Lower leg skin (tissue), 4 donors: ENCODE data around the gene FOXP3. TPM values are rescaled to one million over a fixed set of nuclear protein-coding genes. Genes with fewer than 3 reads are reported as not detected.
A peak's percentile ranks its signal among the peaks of the same experiment; 100 is the strongest.

Experiments used
- DNase-seq, 2 donors: peaks; one replicate each; pipeline ENCODE4 v3.0.0-alpha.2; 2019; ENCODE audit warnings: low spot score in 2 of 2
- H3K4me3 ChIP-seq: fragments of 200-600 bp; sonication (generic); 2 replicates; pipeline ENCODE4 v1.5.1; 2017; ENCODE audit warnings: mild to moderate bottlenecking, low read depth; ENCODE audit not compliant: poor library complexity, severe bottlenecking
- CTCF ChIP-seq, 3 donors: fragments of 450-650 bp; IDR thresholded peaks; one replicate each; pipeline ENCODE4 v1.5.1; 2016; ENCODE audit warnings: antibody characterized with exemption in 3 of 3, mild to moderate bottlenecking in 3 of 3, moderate library complexity in 2 of 3
- POLR2A ChIP-seq, 2 donors: fragments of 450-650 bp; IDR thresholded peaks; one replicate each; pipeline ENCODE4 v1.6.1; 2016 to 2017; ENCODE audit warnings: antibody characterized with exemption in 2 of 2, mild to moderate bottlenecking in 1 of 2, moderate library complexity in 1 of 2
- WGBS, 2 donors: methylation state at CpG; one replicate each; pipeline ENCODE4 v1.1.5; 2018; 5-methylcytosine and 5-hydroxymethylcytosine counted together
- intact Hi-C: fragments of 100-400 bp; cut with DNase I; formaldehyde crosslinking; loops from one replicate; pipeline ENCODE4 v1.15.0; 2023; ENCODE audit warnings: low total_unique reads
- total RNA-seq, 4 donors: library from RNA; depleted of rRNA; stranded (reverse); fragments of >200 nt; gene quantifications; one replicate each; pipeline ENCODE4 v1.1.0, GENCODE V29; 2016

Gene FOXP3
- total RNA-seq, 4 donors from 2014 or later, result 0.69 to 1.1 (median 0.92) TPM

GRCh38 chrX:49277535-49277830 lies 13.0 kb upstream of the FOXP3 start:
- intact Hi-C loops, result no loop called here
- DNase-seq, result no peak
- no peak overlapping the region for H3K4me3 ChIP-seq
- TF ChIP-seq CTCF (IDR thresholded peaks at IDR 0.05), result no peak
- TF ChIP-seq POLR2A (IDR thresholded peaks at IDR 0.05), result no peak
- 58 to 63% methylated on average over 3 of the region's 3 CpGs for WGBS, 2 donors

GRCh38 chrX:49276671-49277534 lies 12.4 kb upstream of the FOXP3 start:
- WGBS, 2 donors, result 55 to 66% methylated on average over 8 to 19 of the region's 19 CpGs
- intact Hi-C loops, result no loop called here
- TF ChIP-seq CTCF (IDR thresholded peaks at IDR 0.05), result no peak
- no peak for TF ChIP-seq POLR2A (IDR thresholded peaks at IDR 0.05)
- no peak overlapping the region for H3K4me3 ChIP-seq
- DNase-seq, result peak in 1 of 2 donors; percentile 69

GRCh38 chrX:49276207-49276606 lies 11.7 kb upstream of the FOXP3 start:
- intact Hi-C loops, result no loop called here
- DNase-seq, result no peak
- no peak overlapping the region for H3K4me3 ChIP-seq
- TF ChIP-seq POLR2A (IDR thresholded peaks at IDR 0.05) (no peak), CTCF (IDR thresholded peaks at IDR 0.05) (no peak)
- 44 to 51% methylated on average over 1 of the region's 1 CpG for WGBS, 2 donors

- WGBS, 2 donors, result 79 to 80% methylated on average over 8 of the region's 8 CpGs
- no peak for DNase-seq
- H3K4me3 ChIP-seq, result no peak overlapping the region
- intact Hi-C loops, result no loop called here
- no peak for TF ChIP-seq POLR2A (IDR thresholded peaks at IDR 0.05)
These were observed 8.7 kb upstream of the FOXP3 start for GRCh38 chrX:49273181-49273727.

- no peak overlapping the region for H3K4me3 ChIP-seq
- WGBS, 2 donors, result 43 to 45% methylated on average over 6 of the region's 6 CpGs
- intact Hi-C loops, result no loop called here
- no peak for TF ChIP-seq POLR2A (IDR thresholded peaks at IDR 0.05)
- TF ChIP-seq CTCF (IDR thresholded peaks at IDR 0.05), result no peak
- DNase-seq, result no peak
These were observed 7.9 kb upstream of the FOXP3 start for GRCh38 chrX:49272421-49272820.

GRCh38 chrX:49271341-49271740 lies 6.8 kb upstream of the FOXP3 start:
- intact Hi-C loops, result no loop called here
- H3K4me3 ChIP-seq, result no peak overlapping the region
- no peak for DNase-seq
- 55 to 57% methylated on average over 2 of the region's 2 CpGs for WGBS, 2 donors
- TF ChIP-seq CTCF (IDR thresholded peaks at IDR 0.05) (no peak), POLR2A (IDR thresholded peaks at IDR 0.05) (no peak)
